Measurements from ENCODE around the gene GLYATL3. TPM values are rescaled to one million over a fixed set of nuclear protein-coding genes. Genes with fewer than 3 reads are reported as not detected.
"Not testable (repeated sequence)": the region's sequence is repeated elsewhere in the genome, so short reads cannot be mapped to it uniquely, and the experiment has no call there.

GLYATL3 gene
- total RNA-seq, 1 donor from 2014 or later = not detected

- H3K9me3 Mint-ChIP-seq = peaks cover 4% of the 10 kb centered on the region
- DNase-seq (ENCODE audit: low spot score in 2 of 2, unreplicated experiment in 2 of 2) = no peak
- no peak overlapping the region for H3K4me3 Mint-ChIP-seq
- peaks cover 35% of the 10 kb centered on the region for H3K36me3 Mint-ChIP-seq
- no peak for TF ChIP-seq CTCF (IDR thresholded peaks at IDR 0.05; ENCODE audit: unreplicated experiment)
- no peak overlapping the region for H3K27ac Mint-ChIP-seq
- H3K4me1 Mint-ChIP-seq = no peaks in the 10 kb centered on the region
- H3K27me3 Mint-ChIP-seq (ENCODE audit: low read depth) = no peaks in the 10 kb centered on the region
Observed at GRCh38 chr6:49479308-49479970, 20.3 kb upstream of the GLYATL3 start.

GRCh38 chr6:49481846-49482245 lies 17.9 kb upstream of the GLYATL3 start:
- not testable (repeated sequence) for H3K4me3 Mint-ChIP-seq; H3K4me1 Mint-ChIP-seq; DNase-seq (ENCODE audit: low spot score in 2 of 2, unreplicated experiment in 2 of 2); H3K27ac Mint-ChIP-seq; H3K27me3 Mint-ChIP-seq (ENCODE audit: low read depth); H3K9me3 Mint-ChIP-seq
- peaks cover 26% of the 10 kb centered on the region for H3K36me3 Mint-ChIP-seq

GRCh38 chr6:49483380-49483779 lies 16.3 kb upstream of the GLYATL3 start:
- not testable (repeated sequence) for H3K9me3 Mint-ChIP-seq; H3K27ac Mint-ChIP-seq; H3K4me3 Mint-ChIP-seq; H3K27me3 Mint-ChIP-seq (ENCODE audit: low read depth); H3K4me1 Mint-ChIP-seq; DNase-seq (ENCODE audit: low spot score in 2 of 2, unreplicated experiment in 2 of 2)
- H3K36me3 Mint-ChIP-seq = peaks cover 25% of the 10 kb centered on the region

- Mint-ChIP-seq H3K27ac (no peak overlapping the region), H3K36me3 (peaks cover 15% of the 10 kb centered on the region), H3K27me3 (ENCODE audit: low read depth) (no peaks in the 10 kb centered on the region), H3K4me1 (no peaks in the 10 kb centered on the region), H3K4me3 (no peak overlapping the region), H3K9me3 (no peaks in the 10 kb centered on the region)
- TF ChIP-seq CTCF (IDR thresholded peaks at IDR 0.05; ENCODE audit: unreplicated experiment) = no peak
- DNase-seq (ENCODE audit: low spot score in 2 of 2, unreplicated experiment in 2 of 2) = no peak
Observed at GRCh38 chr6:49490633-49491032, 9.1 kb upstream of the GLYATL3 start.

GRCh38 chr6:49497304-49497703 lies 2.4 kb upstream of the GLYATL3 start:
- Mint-ChIP-seq H3K27ac (no peak overlapping the region), H3K36me3 (no peaks in the 10 kb centered on the region), H3K4me1 (peaks cover 5% of the 10 kb centered on the region), H3K9me3 (no peaks in the 10 kb centered on the region), H3K4me3 (no peak overlapping the region), H3K27me3 (ENCODE audit: low read depth) (no peaks in the 10 kb centered on the region)
- no peak for DNase-seq (ENCODE audit: low spot score in 2 of 2, unreplicated experiment in 2 of 2)
- no peak for TF ChIP-seq CTCF (IDR thresholded peaks at IDR 0.05; ENCODE audit: unreplicated experiment)

- TF ChIP-seq CTCF (IDR thresholded peaks at IDR 0.05; ENCODE audit: unreplicated experiment) = no peak
- H3K36me3 Mint-ChIP-seq = no peaks in the 10 kb centered on the region
- no peak overlapping the region for H3K4me3 Mint-ChIP-seq
- peaks cover 5% of the 10 kb centered on the region for H3K4me1 Mint-ChIP-seq
- H3K9me3 Mint-ChIP-seq = no peaks in the 10 kb centered on the region
- no peaks in the 10 kb centered on the region for H3K27me3 Mint-ChIP-seq (ENCODE audit: low read depth)
- no peak for DNase-seq (ENCODE audit: low spot score in 2 of 2, unreplicated experiment in 2 of 2)
- no peak overlapping the region for H3K27ac Mint-ChIP-seq
Observed at GRCh38 chr6:49499126-49499525, 597 bp upstream of the GLYATL3 start.

- Mint-ChIP-seq H3K27ac (no peak overlapping the region), H3K27me3 (ENCODE audit: low read depth) (no peaks in the 10 kb centered on the region), H3K9me3 (peaks cover 11% of the 10 kb centered on the region), H3K36me3 (no peaks in the 10 kb centered on the region), H3K4me1 (no peaks in the 10 kb centered on the region), H3K4me3 (no peak overlapping the region)
- DNase-seq (ENCODE audit: low spot score in 2 of 2, unreplicated experiment in 2 of 2) = no peak
- no peak for TF ChIP-seq CTCF (IDR thresholded peaks at IDR 0.05; ENCODE audit: unreplicated experiment)
Observed at GRCh38 chr6:49504666-49505065, 4.9 kb downstream of the GLYATL3 start.
